Lung microvascular endothelial cell (primary cell): ENCODE data around the gene KRTAP10-10. TPM values are rescaled to one million over a fixed set of nuclear protein-coding genes. Genes with fewer than 3 reads are reported as not detected.
"Not testable (repeated sequence)": the region's sequence is repeated elsewhere in the genome, so short reads cannot be mapped to it uniquely, and the experiment has no call there.

ENCODE experiments used
- DNase-seq, 2 donors: peaks; one replicate each; pipeline versions ENCODE4 v3.0.0 to v3.0.0-alpha.2; 2010; ENCODE audit warnings: low read depth in 2 of 2
- total RNA-seq: library from RNA; depleted of rRNA; stranded (reverse); fragments of >200 nt; gene quantifications from 2 replicates; pipeline ENCODE4 v1.2.1, GENCODE V29; 2014

KRTAP10-10 gene
- total RNA-seq, 1 donor from 2014 or later: not detected

DNA sequence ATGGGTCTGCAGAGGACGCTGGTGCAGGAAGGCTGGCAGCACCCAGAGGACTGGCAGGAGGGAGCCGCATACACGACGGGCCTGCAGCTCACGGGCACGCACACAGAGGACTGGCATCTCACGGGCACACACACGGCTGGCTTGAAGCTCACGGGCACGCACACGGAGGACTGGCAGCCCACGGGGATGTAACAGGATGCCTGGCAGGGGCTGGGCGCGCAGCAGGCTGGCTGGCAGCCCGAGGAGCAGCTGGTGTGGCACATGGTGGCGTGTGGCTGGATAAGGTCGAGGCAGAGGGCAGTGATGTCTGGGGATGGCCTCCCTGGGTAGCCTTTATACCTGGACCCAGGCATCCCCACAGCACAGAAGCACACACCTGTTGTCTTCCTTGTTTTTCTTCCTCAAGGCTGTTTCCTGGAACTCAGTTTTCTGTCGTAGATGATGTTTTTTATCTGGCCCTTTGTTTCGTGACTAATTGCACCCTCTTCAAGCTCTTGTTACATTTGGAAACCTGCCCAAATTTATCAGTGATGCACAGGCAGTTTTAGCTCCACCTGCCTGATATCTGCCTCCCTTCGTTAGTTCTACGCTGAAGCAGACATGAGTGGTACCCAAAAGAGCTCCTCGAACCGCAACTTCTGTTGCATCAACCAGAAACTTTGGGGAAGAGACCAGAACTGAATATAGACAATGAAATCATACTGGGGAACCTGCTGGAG lies 44.9 kb downstream of the KRTAP10-10 start, which contains the start of gene KRTAP12-1:
TSS of gene KRTAP12-1 (minus strand) at position 303 of the 719 bp plus-strand sequence. CDS start at position 263, 40 bp downstream.
- no peak for DNase-seq

- DNase-seq: no peak
Observed at GRCh38 chr21:44682580-44683151, 45.5 kb downstream of the KRTAP10-10 start.

DNA sequence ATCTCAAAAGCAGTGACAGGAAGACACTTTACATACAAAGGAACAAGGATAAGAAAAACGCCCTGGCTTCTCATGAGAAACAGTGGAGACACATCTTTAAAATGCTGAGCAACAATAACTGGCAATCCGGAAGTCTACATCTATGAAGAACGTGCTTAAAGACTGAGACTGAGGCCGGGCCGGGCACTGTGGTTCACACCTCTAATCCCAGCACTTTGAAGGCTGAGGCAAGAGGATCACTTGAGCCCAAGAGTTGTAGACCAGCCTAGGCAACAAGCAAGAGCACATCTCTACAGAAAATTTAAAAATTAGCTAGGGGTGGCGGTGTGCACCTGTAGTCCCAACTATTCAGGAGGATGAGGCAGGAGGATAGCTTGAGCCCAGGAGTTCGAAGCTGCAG lies 46.9 kb downstream of the KRTAP10-10 start:
- DNase-seq: no peak

DNA sequence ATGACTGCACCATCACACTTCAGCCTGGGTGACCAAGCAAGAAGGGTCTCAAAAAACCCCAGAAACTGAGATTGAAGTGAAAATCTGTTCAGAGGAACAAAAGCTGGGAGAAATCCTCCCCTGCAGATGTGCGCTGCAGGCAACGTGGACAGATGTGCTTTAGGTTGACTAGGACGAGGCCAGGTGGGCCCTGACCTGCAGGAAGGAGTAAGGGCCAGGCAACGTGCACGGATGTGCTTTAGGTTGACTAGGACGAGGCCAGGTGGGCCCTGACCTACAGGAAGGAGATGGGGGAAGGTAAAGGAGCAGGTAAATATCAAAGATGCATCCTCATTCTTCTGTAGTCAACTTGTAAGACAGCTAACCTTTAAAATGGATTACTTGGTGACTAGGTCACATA lies 47.3 kb downstream of the KRTAP10-10 start:
- DNase-seq: no peak

- not testable (repeated sequence) for DNase-seq
Observed at GRCh38 chr21:44685050-44685449, 47.9 kb downstream of the KRTAP10-10 start.

DNA sequence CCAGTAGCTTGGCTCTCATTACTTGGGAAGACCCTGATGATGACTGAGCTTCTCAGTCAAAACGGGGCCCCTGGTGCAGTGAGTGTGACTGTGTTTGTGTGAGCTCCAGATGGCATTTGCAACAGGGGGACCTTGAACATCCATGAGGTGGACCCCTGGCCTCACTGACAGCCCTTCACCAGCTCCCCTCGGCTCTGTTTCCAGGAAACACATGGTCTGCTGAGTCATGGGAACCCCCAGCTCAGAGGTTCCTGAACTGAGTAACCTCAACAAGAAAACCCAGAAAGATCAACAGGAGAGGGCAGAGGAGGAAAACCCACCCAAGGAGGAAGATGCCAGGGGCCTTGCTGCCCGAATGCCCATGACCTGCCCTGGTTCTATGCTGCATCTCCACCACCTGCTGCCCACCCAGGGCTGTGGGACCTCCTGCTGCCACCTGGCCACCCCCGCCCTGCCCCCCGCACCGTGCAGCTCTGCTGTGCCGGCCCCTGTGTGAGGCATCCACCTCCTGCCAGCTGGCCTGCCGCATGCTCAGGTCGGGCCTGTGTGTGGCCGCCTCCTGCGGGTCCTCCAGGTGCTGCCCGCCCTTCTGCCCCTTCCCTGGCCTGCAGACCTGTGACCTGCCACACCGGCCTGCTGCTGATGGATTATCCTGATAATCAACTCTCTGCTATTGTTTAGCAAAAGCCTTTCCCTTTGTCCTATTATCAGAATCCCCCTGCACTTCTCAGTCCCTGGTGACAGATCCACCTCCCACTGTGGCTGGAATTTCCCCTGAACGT lies 49.0 kb downstream of the KRTAP10-10 start:
- DNase-seq: peak in 1 of 2 donors; percentile 73

GRCh38 chr21:44686843-44687561 lies 49.8 kb downstream of the KRTAP10-10 start:
- DNase-seq: peak in 1 of 2 donors; percentile 29

GRCh38 chr21:44687671-44688070 lies 50.5 kb downstream of the KRTAP10-10 start:
- DNase-seq: no peak

Other genes with a start within 250 kb of the KRTAP10-10 start
- 0.65 and 0.99 TPM in 2 replicates for gene LRRC3, start 181.8 kb upstream of the KRTAP10-10 start, total RNA-seq
- not detected in 2 replicates for gene KRTAP10-1, start 97.2 kb upstream of the KRTAP10-10 start, total RNA-seq
- gene KRTAP10-2, start 85.9 kb upstream of the KRTAP10-10 start, total RNA-seq: not detected in 2 replicates
- gene KRTAP10-3, start 78.6 kb upstream of the KRTAP10-10 start, total RNA-seq: not detected in 2 replicates
- gene KRTAP10-4, start 63.6 kb upstream of the KRTAP10-10 start, total RNA-seq: not detected in 2 replicates
- gene KRTAP10-5, start 56.8 kb upstream of the KRTAP10-10 start, total RNA-seq: not detected in 2 replicates
- gene KRTAP10-6, start 44.9 kb upstream of the KRTAP10-10 start, total RNA-seq: not detected in 2 replicates
- gene KRTAP10-7, start 36.8 kb upstream of the KRTAP10-10 start, total RNA-seq: not detected in 2 replicates
- not detected in 2 replicates for gene KRTAP10-8, start 25.3 kb upstream of the KRTAP10-10 start, total RNA-seq
- not detected in 2 replicates for gene KRTAP10-9, start 10.3 kb upstream of the KRTAP10-10 start, total RNA-seq
- not detected in 2 replicates for gene KRTAP10-11, start 9.1 kb downstream of the KRTAP10-10 start, total RNA-seq
- not detected in 2 replicates for gene KRTAP12-4, start 17.3 kb downstream of the KRTAP10-10 start, total RNA-seq
- gene KRTAP12-3, start 20.6 kb downstream of the KRTAP10-10 start, total RNA-seq: not detected in 2 replicates
- not detected in 2 replicates for gene KRTAP12-2, start 29.6 kb downstream of the KRTAP10-10 start, total RNA-seq
- not detected in 2 replicates for gene KRTAP12-1, start 44.8 kb downstream of the KRTAP10-10 start, total RNA-seq
- gene KRTAP10-12, start 59.8 kb downstream of the KRTAP10-10 start, total RNA-seq: not detected in 2 replicates
- gene TSPEAR, start 74.2 kb downstream of the KRTAP10-10 start, total RNA-seq: under 0.01 TPM in 2 replicates
- gene UBE2G2, start 164.5 kb downstream of the KRTAP10-10 start, total RNA-seq: 73.9 and 92.3 TPM in 2 replicates
- gene SUMO3, start 180.7 kb downstream of the KRTAP10-10 start, total RNA-seq: 68.7 and 70.0 TPM in 2 replicates
- 291 and 379 TPM in 2 replicates for gene PTTG1IP, start 236.3 kb downstream of the KRTAP10-10 start, total RNA-seq